GM12878 (cell line): ENCODE results near the gene SUCNR1. TPM values are rescaled to one million over a fixed set of nuclear protein-coding genes. Genes with fewer than 3 reads are reported as not detected.

Experiments used
- ATAC-seq: fragments of 200-7000 bp; cut with Tn5 transposase; 3 replicates; pipeline ENCODE4 v1.9.1; 2020; ENCODE audit warnings: mild to moderate bottlenecking, moderate library complexity
- BruUV-seq: library from RNA; stranded (reverse); fragments of 400-500 nt; replicated peaks from 2 replicates; lab custom pipeline; 2021; lab: Mats Ljungman, UMichigan
- CTCF ChIA-PET: fragments of 300-600 bp; sonication (Branson Sonifier 250); formaldehyde crosslinking; extraction: SDS; loops from one replicate; lab custom pipeline; 2021; ENCODE audit warnings: inconsistent platforms; lab: Yijun Ruan, JAX
- POLR2A ChIA-PET: fragments of 350-600 bp; formaldehyde crosslinking; extraction: SDS; loops from one replicate; lab custom pipeline; 2021; ENCODE audit warnings: inconsistent platforms; lab: Charles Lee
- RAD21 ChIA-PET: fragments of 300-600 bp; sonication (Branson Sonifier 250); formaldehyde crosslinking; loops from one replicate; lab custom pipeline; 2023; ENCODE audit warnings: antibody characterized with exemption; ENCODE audit not compliant: unreplicated experiment; lab: Charles Lee
- SMC1A ChIA-PET: fragments of 300-600 bp; sonication (Branson Sonifier 250); formaldehyde crosslinking; loops from one replicate; lab custom pipeline; 2023; ENCODE audit not compliant: unreplicated experiment, uncharacterized antibody; lab: Charles Lee
- DNase-seq: peaks from one replicate; pipeline ENCODE4 v3.0.0-alpha.2; 2011; ENCODE audit warnings: low read depth, low spot score
- FAIRE-seq: peaks from 3 replicates; lab custom pipeline; 2011; peaks lifted over from hg19 to GRCh38; lab: Jason Lieb, UNC
- H2AFZ ChIP-seq: 2 replicates; pipeline ENCODE4 v1.6.0; 2011; ENCODE audit warnings: low read depth, low read length, control low read depth; ENCODE audit not compliant: control insufficient read depth
- H3K27ac ChIP-seq: 2 replicates; pipeline ENCODE4 v1.5.1; 2011; ENCODE audit warnings: control low read depth; ENCODE audit not compliant: control insufficient read depth, insufficient read depth
- H3K27me3 ChIP-seq, 2 experiments: replicated peaks in 1 of 2; 2 replicates each; pipeline versions ENCODE4 v1.6.0 to v1.6.1; 2011; ENCODE audit warnings: low read length in 1 of 2; ENCODE audit not compliant: control insufficient read depth in 2 of 2, insufficient read depth in 2 of 2
- H3K36me3 ChIP-seq, 2 experiments: 2 replicates each; pipeline ENCODE4 v1.5.1; 2011; ENCODE audit warnings: low read length in 1 of 2; ENCODE audit not compliant: control insufficient read depth in 2 of 2, insufficient read depth in 2 of 2
- H3K4me1 ChIP-seq: 2 replicates; pipeline ENCODE4 v1.6.1; 2011; ENCODE audit warnings: mild to moderate bottlenecking, low read length, moderate library complexity, mixed read lengths; ENCODE audit not compliant: control insufficient read depth, insufficient read depth
- H3K4me2 ChIP-seq: 2 replicates; pipeline ENCODE4 v1.6.0; 2011; ENCODE audit warnings: control low read depth; ENCODE audit not compliant: control insufficient read depth, insufficient read depth
- H3K4me3 ChIP-seq: fragments of 200-600 bp; sonication (generic); 2 replicates; pipeline ENCODE4 v1.5.1; 2016
- H3K79me2 ChIP-seq: 2 replicates; pipeline ENCODE4 v1.6.0; 2011; ENCODE audit warnings: low read length; ENCODE audit not compliant: control insufficient read depth, insufficient read depth
- H3K9ac ChIP-seq: 2 replicates; pipeline ENCODE4 v1.8.0; 2011; ENCODE audit warnings: low read length, control low read depth, mixed read lengths; ENCODE audit not compliant: control insufficient read depth, insufficient read depth
- H3K9me3 ChIP-seq: replicated peaks from 3 replicates; pipeline ENCODE4 v1.5.1; 2011; ENCODE audit warnings: mild to moderate bottlenecking, low read length; ENCODE audit not compliant: control insufficient read depth, insufficient read depth
- H4K20me1 ChIP-seq: 2 replicates; pipeline ENCODE4 v1.6.0; 2011; ENCODE audit not compliant: control insufficient read depth, insufficient read depth
- ATF7 ChIP-seq: fragments of 450-650 bp; IDR thresholded peaks from 2 replicates; pipeline ENCODE4 v1.6.1; 2016; ENCODE audit warnings: low read depth, mild to moderate bottlenecking
- BMI1 ChIP-seq: fragments of 450-650 bp; IDR thresholded peaks from 2 replicates; pipeline ENCODE4 v1.6.1; 2016; ENCODE audit warnings: mild to moderate bottlenecking, moderate library complexity, borderline replicate concordance
- CBX5 ChIP-seq: sonication (generic); IDR thresholded peaks from 2 replicates; pipeline ENCODE4 v1.6.1; 2016; ENCODE audit warnings: low read depth, moderate library complexity, mild to moderate bottlenecking, inconsistent platforms
- CHD4 ChIP-seq: fragments of 200-600 bp; sonication (generic); IDR thresholded peaks from 2 replicates; pipeline ENCODE4 v1.6.1; 2016; ENCODE audit warnings: mild to moderate bottlenecking
- HDGF ChIP-seq: fragments of 450-650 bp; IDR thresholded peaks from 2 replicates; pipeline ENCODE4 v1.6.1; 2016; ENCODE audit warnings: antibody characterized with exemption
- NBN ChIP-seq: fragments of 450-650 bp; IDR thresholded peaks from 2 replicates; pipeline ENCODE4 v1.6.1; 2016
- PAX5 ChIP-seq: IDR thresholded peaks from 2 replicates; pipeline ENCODE4 v1.6.1; 2011; ENCODE audit warnings: low read depth, low read length, borderline replicate concordance
- RAD51 ChIP-seq: fragments of 450-650 bp; IDR thresholded peaks from 2 replicates; pipeline ENCODE4 v1.6.1; 2016; ENCODE audit warnings: moderate library complexity, mild to moderate bottlenecking, inconsistent platforms
- RELA ChIP-seq: fragments of 450-650 bp; IDR thresholded peaks from 2 replicates; pipeline ENCODE4 v1.8.0; 2014; ENCODE audit warnings: borderline replicate concordance; ENCODE audit not compliant: partially characterized antibody
- STAT3 ChIP-seq: IDR thresholded peaks from 2 replicates; pipeline ENCODE4 v1.6.1; 2011; ENCODE audit warnings: low read depth, low read length, improper control_type of control experiment
- WGBS: methylation state at CpG from one replicate; pipeline ENCODE4 v1.1.6; 2016; ENCODE audit warnings: low lambda C conversion rate; ENCODE audit not compliant: insufficient replicate concordance, insufficient coverage; ENCODE audit errors: missing lambda C conversion rate; 5-methylcytosine and 5-hydroxymethylcytosine counted together
- in situ Hi-C: fragments of 300-500 bp; cut with MboI; formaldehyde crosslinking; loops from 9 replicates; pipeline ENCODE4 v1.14.3; 2018; ENCODE audit warnings: mixed read lengths
- intact Hi-C: fragments of 100-400 bp; cut with micrococcal nuclease; formaldehyde crosslinking; loops from one replicate; pipeline ENCODE4 v1.14.2; 2022; ENCODE audit not compliant: unreplicated experiment
- polyA plus RNA-seq, 11 experiments: library from polyadenylated mRNA; depleted of rRNA in 4 of 11; unstranded in 6 of 11; stranded (reverse) in 5 of 11; fragments of >200 nt; fragmentation: Nextera tagmentation in 4 of 11; fragmentation: Illumina TruSeq in 1 of 11; extraction: Ambion mirVana in 4 of 11; extraction: Trizol in 1 of 11; gene quantifications; 1 replicate in 1 of 11; 2 replicates in 10 of 11; pipeline versions ENCODE4 v1.2.1 to v1.2.3, GENCODE V29; 2011 to 2016; ENCODE audit warnings: inconsistent platforms in 2 of 11, missing spikeins in 2 of 11, low read depth in 1 of 11
- total RNA-seq, 4 experiments: library from RNA; depleted of rRNA in 3 of 4; stranded (reverse); fragments of >200 nt in 3 of 4; fragmentation: Illumina TruSeq in 1 of 4; extraction: Trizol in 1 of 4; gene quantifications; 2 replicates each; pipeline versions ENCODE4 v1.2.1 to v1.2.3, GENCODE V29; 2013 to 2021
- TF ChIP-seq, protein P1 (sequence below): fragments of 450-650 bp; IDR thresholded peaks from 2 replicates; pipeline ENCODE4 v1.6.1; 2017; ENCODE audit warnings: borderline replicate concordance
- TF ChIP-seq, protein P2 (sequence below): fragments of 450-650 bp; conservative IDR thresholded peaks from 2 replicates; pipeline ENCODE4 v1.6.1; 2017; ENCODE audit warnings: mild to moderate bottlenecking, moderate library complexity
- TF ChIP-seq, protein P3 (sequence below): fragments of 450-650 bp; formaldehyde crosslinking; IDR thresholded peaks from 2 replicates; pipeline ENCODE4 v1.5.0; 2022; ENCODE audit warnings: mild to moderate bottlenecking, missing genetic modification characterization
- TF ChIP-seq, protein P4 (sequence below): IDR thresholded peaks from 2 replicates; pipeline ENCODE4 v1.6.1; 2011; ENCODE audit warnings: borderline replicate concordance, low read depth, mild to moderate bottlenecking, moderate library complexity, mixed read lengths, low read length; ENCODE audit not compliant: insufficient read depth; ENCODE audit errors: extremely low read length

SUCNR1 gene
- total and polyA plus RNA-seq, 10 of the 15 experiments (the other 5 are each of a cell fraction or from before 2014, with no cell fraction given) = 0.03 to 0.12 (median 0.07) TPM; not detected in 4

DNA sequence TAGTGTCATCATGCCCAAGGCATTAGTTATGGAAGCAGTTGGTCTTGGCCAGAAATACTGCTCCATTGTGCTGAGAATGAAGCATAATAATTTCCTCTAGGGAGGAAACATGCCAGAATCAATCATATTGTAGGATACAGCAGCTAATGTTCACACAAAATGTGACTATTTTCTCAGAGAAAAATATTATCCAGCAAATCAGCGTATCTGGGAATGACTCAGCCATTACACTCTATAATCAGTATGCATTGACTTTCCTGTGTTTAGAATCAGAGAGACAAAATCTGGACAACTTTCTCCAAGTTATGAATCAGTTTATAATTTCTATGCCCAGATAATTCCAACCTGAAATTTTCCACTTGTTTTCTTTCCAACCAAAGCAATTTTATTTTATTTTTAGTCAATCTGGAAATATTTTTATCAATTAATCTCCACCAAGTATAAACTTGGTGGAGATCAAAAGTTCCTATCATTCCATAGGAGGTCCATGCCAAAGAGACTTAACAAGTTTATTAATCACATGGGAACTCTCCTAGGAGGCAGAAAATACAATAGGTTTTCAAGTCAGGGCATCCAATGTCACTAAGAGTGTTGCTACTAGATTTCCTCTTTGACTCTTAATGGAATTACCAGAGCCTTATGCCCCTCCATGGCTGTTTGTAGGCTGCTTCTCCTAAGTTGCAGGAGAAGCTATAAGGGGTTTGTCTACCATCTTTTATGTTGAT lies 36.4 kb downstream of the SUCNR1 start (continued):
- TF ChIP-seq, protein P1, sequence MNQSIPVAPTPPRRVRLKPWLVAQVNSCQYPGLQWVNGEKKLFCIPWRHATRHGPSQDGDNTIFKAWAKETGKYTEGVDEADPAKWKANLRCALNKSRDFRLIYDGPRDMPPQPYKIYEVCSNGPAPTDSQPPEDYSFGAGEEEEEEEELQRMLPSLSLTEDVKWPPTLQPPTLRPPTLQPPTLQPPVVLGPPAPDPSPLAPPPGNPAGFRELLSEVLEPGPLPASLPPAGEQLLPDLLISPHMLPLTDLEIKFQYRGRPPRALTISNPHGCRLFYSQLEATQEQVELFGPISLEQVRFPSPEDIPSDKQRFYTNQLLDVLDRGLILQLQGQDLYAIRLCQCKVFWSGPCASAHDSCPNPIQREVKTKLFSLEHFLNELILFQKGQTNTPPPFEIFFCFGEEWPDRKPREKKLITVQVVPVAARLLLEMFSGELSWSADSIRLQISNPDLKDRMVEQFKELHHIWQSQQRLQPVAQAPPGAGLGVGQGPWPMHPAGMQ = no peak
- no peak for TF ChIP-seq RELA
- TF ChIP-seq HDGF = no peak

DNA sequence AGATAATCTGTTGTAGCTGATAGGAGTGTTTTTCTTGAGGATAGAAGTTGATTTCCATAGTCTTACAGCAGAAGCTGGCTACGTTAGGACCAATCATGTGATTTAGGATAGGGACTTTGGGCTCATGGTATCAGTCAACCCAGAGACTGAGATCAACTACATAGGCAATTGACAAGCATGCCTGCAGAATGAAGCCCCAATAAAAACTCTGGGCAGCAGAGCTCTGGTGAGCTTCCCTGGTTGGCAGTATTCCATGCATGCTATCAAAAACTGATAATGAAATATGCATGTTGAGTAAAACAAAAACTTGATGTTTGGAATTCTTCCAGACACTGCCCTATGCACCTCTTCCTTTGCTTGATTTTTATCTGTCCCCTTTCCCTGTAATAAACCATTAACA lies 38.0 kb downstream of the SUCNR1 start:
- ChIA-PET SMC1A (interaction anchor here (0.8 kb wide), 1 partner anchor 472 kb away, joined by 3 read pairs; no protein-coding TSS in a partner anchor), CTCF (interaction anchor here (0.5 to 2.0 kb wide), 2 partner anchors 72 to 136 kb away, joined by 3 to 6 read pairs; no protein-coding TSS in a partner anchor), POLR2A (no interaction called here), RAD21 (no interaction called here)
- no peak overlapping the region for H3K9ac ChIP-seq
- no peaks in the 10 kb centered on the region for H3K79me2 ChIP-seq
- no peaks in the 10 kb centered on the region for H3K36me3 ChIP-seq
- H3K4me2 ChIP-seq = no peak overlapping the region
- no peak overlapping the region for H2AFZ ChIP-seq
- H3K4me3 ChIP-seq = no peak overlapping the region
- no peak for ATAC-seq
- in situ Hi-C loops = no loop called here
- intact Hi-C loops = no loop called here
- no peak for TF ChIP-seq PAX5
- TF ChIP-seq, protein P2, sequence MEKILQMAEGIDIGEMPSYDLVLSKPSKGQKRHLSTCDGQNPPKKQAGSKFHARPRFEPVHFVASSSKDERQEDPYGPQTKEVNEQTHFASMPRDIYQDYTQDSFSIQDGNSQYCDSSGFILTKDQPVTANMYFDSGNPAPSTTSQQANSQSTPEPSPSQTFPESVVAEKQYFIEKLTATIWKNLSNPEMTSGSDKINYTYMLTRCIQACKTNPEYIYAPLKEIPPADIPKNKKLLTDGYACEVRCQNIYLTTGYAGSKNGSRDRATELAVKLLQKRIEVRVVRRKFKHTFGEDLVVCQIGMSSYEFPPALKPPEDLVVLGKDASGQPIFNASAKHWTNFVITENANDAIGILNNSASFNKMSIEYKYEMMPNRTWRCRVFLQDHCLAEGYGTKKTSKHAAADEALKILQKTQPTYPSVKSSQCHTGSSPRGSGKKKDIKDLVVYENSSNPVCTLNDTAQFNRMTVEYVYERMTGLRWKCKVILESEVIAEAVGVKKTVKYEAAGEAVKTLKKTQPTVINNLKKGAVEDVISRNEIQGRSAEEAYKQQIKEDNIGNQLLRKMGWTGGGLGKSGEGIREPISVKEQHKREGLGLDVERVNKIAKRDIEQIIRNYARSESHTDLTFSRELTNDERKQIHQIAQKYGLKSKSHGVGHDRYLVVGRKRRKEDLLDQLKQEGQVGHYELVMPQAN = no peak
- no peak for TF ChIP-seq RAD51
- TF ChIP-seq, protein P3, sequence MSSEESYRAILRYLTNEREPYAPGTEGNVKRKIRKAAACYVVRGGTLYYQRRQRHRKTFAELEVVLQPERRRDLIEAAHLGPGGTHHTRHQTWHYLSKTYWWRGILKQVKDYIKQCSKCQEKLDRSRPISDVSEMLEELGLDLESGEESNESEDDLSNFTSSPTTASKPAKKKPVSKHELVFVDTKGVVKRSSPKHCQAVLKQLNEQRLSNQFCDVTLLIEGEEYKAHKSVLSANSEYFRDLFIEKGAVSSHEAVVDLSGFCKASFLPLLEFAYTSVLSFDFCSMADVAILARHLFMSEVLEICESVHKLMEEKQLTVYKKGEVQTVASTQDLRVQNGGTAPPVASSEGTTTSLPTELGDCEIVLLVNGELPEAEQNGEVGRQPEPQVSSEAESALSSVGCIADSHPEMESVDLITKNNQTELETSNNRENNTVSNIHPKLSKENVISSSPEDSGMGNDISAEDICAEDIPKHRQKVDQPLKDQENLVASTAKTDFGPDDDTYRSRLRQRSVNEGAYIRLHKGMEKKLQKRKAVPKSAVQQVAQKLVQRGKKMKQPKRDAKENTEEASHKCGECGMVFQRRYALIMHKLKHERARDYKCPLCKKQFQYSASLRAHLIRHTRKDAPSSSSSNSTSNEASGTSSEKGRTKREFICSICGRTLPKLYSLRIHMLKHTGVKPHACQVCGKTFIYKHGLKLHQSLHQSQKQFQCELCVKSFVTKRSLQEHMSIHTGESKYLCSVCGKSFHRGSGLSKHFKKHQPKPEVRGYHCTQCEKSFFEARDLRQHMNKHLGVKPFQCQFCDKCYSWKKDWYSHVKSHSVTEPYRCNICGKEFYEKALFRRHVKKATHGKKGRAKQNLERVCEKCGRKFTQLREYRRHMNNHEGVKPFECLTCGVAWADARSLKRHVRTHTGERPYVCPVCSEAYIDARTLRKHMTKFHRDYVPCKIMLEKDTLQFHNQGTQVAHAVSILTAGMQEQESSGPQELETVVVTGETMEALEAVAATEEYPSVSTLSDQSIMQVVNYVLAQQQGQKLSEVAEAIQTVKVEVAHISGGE (CRISPR knock-in tag) = no peak
- TF ChIP-seq CHD4 = no peak
- no peak for TF ChIP-seq ATF7
- TF ChIP-seq NBN = no peak
- TF ChIP-seq BMI1 = no peak
- TF ChIP-seq, protein P4, sequence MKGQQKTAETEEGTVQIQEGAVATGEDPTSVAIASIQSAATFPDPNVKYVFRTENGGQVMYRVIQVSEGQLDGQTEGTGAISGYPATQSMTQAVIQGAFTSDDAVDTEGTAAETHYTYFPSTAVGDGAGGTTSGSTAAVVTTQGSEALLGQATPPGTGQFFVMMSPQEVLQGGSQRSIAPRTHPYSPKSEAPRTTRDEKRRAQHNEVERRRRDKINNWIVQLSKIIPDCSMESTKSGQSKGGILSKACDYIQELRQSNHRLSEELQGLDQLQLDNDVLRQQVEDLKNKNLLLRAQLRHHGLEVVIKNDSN = no peak
- no peak for TF ChIP-seq STAT3
- TF ChIP-seq CBX5 = no peak
- H4K20me1 ChIP-seq = no peaks in the 10 kb centered on the region
- no peak overlapping the region for H3K27ac ChIP-seq
- DNase-seq = no peak
- no TSS peak for BruUV-seq
- H3K4me1 ChIP-seq = no peaks in the 10 kb centered on the region
- H3K9me3 ChIP-seq = no peaks in the 10 kb centered on the region
- WGBS = 0% methylated on average over 1 of the region's 1 CpG
- H3K27me3 ChIP-seq = no peaks in the 10 kb centered on the region; a peak in 1 of 4 replicates
- FAIRE-seq = no peak
